HL-60 (cell line): Measurements from ENCODE around the gene CDH23.

ENCODE experiments used
- DNase-seq, 2 experiments: peaks; one replicate each; pipeline ENCODE4 v3.0.0-alpha.2; 2010 to 2020; ENCODE audit warnings: low read depth in 1 of 2, low spot score in 1 of 2
- H3K27ac ChIP-seq: fragments of 250-450 bp; sonication (Bioruptor Pico); replicated peaks from 2 replicates; pipeline ENCODE4 v1.5.1; 2020; ENCODE audit warnings: mild to moderate bottlenecking, moderate library complexity
- H3K27me3 ChIP-seq: fragments of 250-450 bp; sonication (Bioruptor Pico); 2 replicates; pipeline ENCODE4 v1.5.1; 2021; ENCODE audit warnings: mild to moderate bottlenecking, moderate library complexity; ENCODE audit not compliant: insufficient read depth, poor library complexity, severe bottlenecking
- H3K4me3 ChIP-seq: replicated peaks from 2 replicates; pipeline ENCODE4 v1.5.1; 2011; ENCODE audit warnings: mild to moderate bottlenecking, control low read depth, low read length; ENCODE audit not compliant: insufficient read depth
- GABPA ChIP-seq: IDR thresholded peaks from 2 replicates; pipeline ENCODE4 v1.6.1; 2012; ENCODE audit warnings: low read depth
- POLR2AphosphoS5 ChIP-seq: IDR thresholded peaks from 2 replicates; pipeline ENCODE4 v1.6.1; 2012; ENCODE audit warnings: low read depth
- SPI1 ChIP-seq: IDR thresholded peaks from 2 replicates; pipeline ENCODE4 v1.6.1; 2012; ENCODE audit warnings: low read depth, mild to moderate bottlenecking, borderline replicate concordance
- long read RNA-seq: library from polyadenylated mRNA; unstranded; transcript quantifications from one replicate; pipeline ENCODE4 v2.0.0, GENCODE V29; 2020
- TF ChIP-seq, protein P1 (sequence below): IDR thresholded peaks from 2 replicates; pipeline ENCODE4 v1.6.1; 2012; ENCODE audit warnings: low read depth; ENCODE audit not compliant: insufficient replicate concordance
- TF ChIP-seq, protein P2 (sequence below): IDR thresholded peaks from one replicate; pipeline ENCODE4 v1.5.1; 2011; ENCODE audit warnings: low read length, control low read depth, inconsistent platforms; ENCODE audit not compliant: insufficient read depth

Gene CDH23
- long read RNA-seq, partial matches to known transcripts = 6 of 13 reads
- long read RNA-seq, other reads (novel, unspliced or antisense) = 7 of 13 reads

DNA sequence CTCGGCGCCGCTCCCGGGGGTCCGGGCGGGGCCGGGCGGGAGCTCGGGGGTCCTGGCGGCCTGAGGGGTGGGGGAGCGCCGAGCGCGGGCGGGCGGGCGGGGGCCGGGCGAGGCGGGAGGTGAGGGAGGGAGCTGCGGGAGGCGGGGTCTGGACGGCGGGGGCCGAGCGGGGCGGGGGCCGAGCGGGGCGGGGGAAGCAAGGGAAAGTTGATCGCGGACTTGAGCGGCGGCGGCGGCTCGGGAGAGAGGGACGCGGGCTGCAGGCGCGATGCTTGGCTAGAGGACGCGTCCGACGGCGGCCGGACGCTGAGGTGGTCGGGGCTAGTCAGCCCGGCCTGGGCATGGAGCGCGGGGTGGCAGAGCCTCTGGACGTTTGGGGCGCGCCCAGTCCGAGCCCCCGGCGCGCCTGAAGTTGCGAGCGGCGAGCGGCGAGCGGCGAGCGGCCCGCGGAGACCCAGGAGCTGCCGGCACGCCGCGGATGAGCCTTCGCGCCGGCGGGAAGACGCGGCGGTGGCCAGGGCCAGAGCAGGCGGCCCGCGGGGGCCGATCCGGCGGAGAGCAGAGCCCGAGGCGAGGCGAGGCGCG, at the start of gene CDH23:
Gene CDH23 (plus strand): TSS at position 210 of the 585 bp plus-strand sequence. CDS start 42,912 bp downstream, outside the sequence.
- H3K4me3 ChIP-seq = peak within 1 kb of the TSS; percentile 24
- no peak for DNase-seq
- TF ChIP-seq SPI1 = no peak
- TF ChIP-seq POLR2AphosphoS5 = no peak
- TF ChIP-seq, protein P1, sequence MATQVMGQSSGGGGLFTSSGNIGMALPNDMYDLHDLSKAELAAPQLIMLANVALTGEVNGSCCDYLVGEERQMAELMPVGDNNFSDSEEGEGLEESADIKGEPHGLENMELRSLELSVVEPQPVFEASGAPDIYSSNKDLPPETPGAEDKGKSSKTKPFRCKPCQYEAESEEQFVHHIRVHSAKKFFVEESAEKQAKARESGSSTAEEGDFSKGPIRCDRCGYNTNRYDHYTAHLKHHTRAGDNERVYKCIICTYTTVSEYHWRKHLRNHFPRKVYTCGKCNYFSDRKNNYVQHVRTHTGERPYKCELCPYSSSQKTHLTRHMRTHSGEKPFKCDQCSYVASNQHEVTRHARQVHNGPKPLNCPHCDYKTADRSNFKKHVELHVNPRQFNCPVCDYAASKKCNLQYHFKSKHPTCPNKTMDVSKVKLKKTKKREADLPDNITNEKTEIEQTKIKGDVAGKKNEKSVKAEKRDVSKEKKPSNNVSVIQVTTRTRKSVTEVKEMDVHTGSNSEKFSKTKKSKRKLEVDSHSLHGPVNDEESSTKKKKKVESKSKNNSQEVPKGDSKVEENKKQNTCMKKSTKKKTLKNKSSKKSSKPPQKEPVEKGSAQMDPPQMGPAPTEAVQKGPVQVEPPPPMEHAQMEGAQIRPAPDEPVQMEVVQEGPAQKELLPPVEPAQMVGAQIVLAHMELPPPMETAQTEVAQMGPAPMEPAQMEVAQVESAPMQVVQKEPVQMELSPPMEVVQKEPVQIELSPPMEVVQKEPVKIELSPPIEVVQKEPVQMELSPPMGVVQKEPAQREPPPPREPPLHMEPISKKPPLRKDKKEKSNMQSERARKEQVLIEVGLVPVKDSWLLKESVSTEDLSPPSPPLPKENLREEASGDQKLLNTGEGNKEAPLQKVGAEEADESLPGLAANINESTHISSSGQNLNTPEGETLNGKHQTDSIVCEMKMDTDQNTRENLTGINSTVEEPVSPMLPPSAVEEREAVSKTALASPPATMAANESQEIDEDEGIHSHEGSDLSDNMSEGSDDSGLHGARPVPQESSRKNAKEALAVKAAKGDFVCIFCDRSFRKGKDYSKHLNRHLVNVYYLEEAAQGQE = no peak
- TF ChIP-seq GABPA = no peak
- TF ChIP-seq, protein P2, sequence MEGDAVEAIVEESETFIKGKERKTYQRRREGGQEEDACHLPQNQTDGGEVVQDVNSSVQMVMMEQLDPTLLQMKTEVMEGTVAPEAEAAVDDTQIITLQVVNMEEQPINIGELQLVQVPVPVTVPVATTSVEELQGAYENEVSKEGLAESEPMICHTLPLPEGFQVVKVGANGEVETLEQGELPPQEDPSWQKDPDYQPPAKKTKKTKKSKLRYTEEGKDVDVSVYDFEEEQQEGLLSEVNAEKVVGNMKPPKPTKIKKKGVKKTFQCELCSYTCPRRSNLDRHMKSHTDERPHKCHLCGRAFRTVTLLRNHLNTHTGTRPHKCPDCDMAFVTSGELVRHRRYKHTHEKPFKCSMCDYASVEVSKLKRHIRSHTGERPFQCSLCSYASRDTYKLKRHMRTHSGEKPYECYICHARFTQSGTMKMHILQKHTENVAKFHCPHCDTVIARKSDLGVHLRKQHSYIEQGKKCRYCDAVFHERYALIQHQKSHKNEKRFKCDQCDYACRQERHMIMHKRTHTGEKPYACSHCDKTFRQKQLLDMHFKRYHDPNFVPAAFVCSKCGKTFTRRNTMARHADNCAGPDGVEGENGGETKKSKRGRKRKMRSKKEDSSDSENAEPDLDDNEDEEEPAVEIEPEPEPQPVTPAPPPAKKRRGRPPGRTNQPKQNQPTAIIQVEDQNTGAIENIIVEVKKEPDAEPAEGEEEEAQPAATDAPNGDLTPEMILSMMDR = no peak
- no peak within 1 kb of the TSS for H3K27ac ChIP-seq
- peaks cover 35% of the 10 kb centered on the region for H3K27me3 ChIP-seq

DNA sequence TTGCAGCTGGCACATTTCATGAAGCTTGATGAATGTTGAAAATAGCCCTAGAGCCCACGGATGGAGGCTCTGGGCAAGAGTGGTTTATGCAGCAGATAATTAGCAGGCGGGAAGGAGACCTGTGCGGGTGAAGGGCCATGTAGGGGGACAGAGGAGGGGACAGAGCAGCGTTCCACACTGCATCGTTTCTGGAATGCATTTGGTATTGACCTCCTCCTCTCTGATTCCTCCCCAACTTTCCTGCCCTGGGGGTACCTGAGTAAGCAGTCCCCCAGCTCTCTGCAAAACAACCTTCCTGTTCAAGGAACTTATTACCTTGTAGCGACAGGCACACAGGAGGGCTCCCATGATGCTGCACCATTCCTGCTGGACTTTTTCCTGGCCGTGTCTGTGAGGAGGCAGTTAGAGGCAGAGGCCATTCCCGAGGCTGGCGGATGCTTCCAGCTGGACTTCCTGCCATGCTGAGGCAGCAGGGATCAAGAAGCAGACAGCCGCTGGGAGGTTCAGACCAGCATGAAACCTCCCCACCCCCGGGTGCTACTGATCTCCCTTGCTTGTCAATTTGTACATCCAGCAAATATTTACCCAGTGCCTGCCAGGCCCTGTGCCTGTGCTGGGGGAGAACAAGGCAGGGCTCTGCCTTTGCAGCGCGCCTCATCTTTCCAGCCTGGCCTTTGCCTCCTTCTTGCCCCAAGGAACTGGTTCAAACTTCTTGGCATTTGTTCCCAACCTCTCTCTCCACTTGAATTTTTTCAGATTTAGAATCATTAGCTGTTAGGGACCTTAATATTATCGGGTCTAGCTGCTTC, 48.9 kb upstream of the CDH23 start:
- H3K27ac ChIP-seq = no peak overlapping the region
- no peaks in the 10 kb centered on the region for H3K27me3 ChIP-seq
- DNase-seq = no peak
- H3K4me3 ChIP-seq = no peak overlapping the region
- TF ChIP-seq, protein P1 = no peak
- TF ChIP-seq GABPA = no peak
- TF ChIP-seq, protein P2 = no peak
- no peak for TF ChIP-seq SPI1
- no peak for TF ChIP-seq POLR2AphosphoS5

DNA sequence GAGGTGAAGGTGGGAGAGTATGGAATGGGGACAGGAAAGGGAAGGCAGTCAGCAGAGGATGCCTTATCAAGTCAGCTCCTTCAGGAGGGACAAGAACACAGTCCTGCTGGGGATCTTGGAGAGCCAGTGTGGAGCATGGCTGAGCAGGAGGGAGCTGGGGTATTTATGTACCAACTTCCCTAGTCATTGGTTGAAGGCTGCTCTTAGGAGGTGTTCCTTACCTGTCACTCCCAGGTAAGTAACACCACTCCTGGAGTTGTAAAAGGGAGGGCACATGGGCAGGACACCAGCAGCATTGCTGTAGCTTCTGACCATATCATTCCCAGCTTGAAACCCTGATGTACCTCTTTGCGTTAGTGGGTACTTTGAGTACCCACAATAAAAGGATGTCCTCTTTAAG, 47.9 kb upstream of the CDH23 start:
- no peak for DNase-seq
- H3K4me3 ChIP-seq = no peak overlapping the region
- H3K27ac ChIP-seq = no peak overlapping the region
- TF ChIP-seq, protein P1 = no peak
- no peak for TF ChIP-seq POLR2AphosphoS5
- TF ChIP-seq SPI1 = no peak
- TF ChIP-seq GABPA = no peak
- TF ChIP-seq, protein P2 = no peak
- no peaks in the 10 kb centered on the region for H3K27me3 ChIP-seq
